ENCODE results near the gene PTPN11. TPM values are rescaled to one million over a fixed set of nuclear protein-coding genes. Genes with fewer than 3 reads are reported as not detected.
"Not testable (repeated sequence)": the region's sequence is repeated elsewhere in the genome, so short reads cannot be mapped to it uniquely, and the experiment has no call there.

The PTPN11 gene
- total RNA-seq, 1 donor from 2014 or later = 93.4 TPM

- DNase-seq = peak; percentile 32
These were observed 96.3 kb downstream of the PTPN11 start for GRCh38 chr12:112514926-112515642.

DNA sequence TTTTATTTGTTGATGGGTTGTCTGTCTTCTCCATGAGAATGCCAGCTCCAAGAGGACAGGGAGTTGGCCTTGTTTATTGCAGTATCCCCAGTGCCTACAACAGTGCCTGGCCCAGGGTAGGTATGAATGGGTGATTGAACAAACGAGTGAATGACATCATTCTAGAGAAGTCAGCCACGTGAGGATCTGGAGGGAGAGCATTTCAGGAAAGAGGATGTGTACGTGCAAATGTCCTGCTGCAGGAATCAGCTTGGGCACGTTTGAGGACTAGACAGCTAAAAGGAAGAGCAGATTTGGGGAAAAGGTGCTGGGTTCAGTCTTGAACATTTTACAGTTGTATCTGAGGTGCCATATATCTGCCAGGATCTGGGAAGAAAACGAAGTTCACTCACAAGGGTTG lies 97.1 kb downstream of the PTPN11 start:
- DNase-seq = no peak

DNA sequence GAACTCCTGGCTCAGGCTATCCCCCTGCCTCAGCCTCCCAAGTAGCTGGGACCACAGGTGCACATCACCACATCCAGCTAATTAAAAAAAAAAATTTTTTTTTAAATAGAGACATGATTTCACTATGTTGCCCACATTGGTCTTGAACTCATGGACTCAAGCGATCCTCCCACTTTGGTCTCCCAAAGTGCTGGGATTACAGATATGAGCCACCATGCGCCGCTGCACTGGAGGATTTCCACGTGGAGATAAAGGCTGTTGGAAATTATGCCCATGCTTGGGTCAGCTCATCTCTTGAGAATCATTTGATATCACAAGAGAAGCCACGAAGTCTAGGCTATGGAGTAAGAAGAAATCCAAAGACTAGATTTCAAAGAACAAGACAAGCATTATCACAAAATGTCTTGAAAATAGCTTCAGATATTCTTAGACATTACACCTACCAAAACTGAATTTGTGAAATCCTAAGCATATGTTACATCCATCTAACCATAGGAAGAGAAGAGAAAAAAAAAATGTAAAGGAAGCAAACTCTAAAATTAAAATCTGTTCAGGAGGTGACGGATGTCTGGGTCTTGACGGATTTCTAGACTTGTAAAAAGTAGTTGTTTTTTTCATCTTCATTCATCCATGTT lies 99.1 kb downstream of the PTPN11 start:
- no peak for DNase-seq

- DNase-seq = no peak
These were observed 99.6 kb downstream of the PTPN11 start for GRCh38 chr12:112518365-112518735.

DNA sequence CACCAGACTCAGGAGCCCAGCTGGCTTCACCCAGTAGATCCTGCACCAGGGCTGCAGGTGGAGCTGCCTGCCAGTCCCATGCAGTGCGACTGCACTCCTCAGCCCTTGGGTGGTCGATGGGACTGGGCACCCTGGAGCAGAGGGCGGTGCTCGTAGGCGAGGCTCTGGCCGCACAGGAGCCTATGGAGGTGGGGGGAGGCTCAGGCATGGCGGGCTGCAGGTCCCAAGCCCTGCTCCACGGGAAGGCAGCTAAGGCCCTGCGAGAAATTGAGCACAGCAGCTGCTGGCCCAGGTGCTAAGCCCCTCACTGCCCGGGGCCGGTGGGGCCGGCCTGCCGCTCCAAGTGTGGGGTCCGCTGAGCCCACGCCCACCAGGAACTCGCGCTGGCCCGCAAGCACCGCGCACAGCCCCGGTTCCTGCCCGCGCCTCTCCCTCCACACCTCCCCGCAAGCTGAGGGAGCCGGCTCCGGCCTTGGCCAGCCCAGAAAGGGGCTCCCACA lies 101.1 kb downstream of the PTPN11 start:
- not testable (repeated sequence) for DNase-seq

- no peak for DNase-seq
These were observed 105.1 kb downstream of the PTPN11 start for GRCh38 chr12:112523856-112524255.

GRCh38 chr12:112524269-112524668 lies 105.5 kb downstream of the PTPN11 start:
- no peak for DNase-seq

DNA sequence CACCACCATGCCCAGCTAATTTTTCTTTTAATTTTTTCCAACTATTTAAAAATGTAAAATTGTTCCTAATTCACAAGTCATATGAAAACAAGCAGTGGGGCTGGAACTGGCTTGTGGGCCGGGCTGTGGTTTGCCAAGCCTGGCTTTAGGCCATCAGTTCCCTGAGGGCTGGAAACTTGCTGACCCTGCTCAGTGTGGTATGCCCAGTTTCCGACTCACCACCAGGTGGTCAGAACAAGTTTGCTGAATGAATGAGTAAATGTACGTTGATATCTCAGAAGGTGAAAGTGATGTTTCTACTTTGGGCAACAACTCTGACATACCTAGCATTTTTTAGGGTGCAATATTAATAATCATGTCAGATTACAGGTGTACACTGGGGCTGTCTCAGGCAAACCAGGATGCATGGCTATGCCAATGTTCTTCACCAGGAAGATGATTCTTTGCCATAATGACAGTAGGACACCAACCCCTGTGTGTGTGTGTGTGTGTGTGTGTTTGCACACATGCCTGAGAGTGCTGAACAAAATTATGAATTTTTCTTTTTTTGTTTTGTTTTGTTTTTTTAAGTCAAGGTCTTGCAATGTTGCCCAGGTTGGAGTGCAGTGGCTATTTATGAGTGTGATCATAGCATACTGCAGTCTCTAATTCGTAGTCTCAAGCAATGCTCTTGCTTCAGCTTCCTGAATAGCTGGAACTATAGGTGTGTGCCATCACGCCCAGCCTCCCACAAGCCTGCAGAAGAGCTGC lies 106.1 kb downstream of the PTPN11 start:
- DNase-seq = no peak

- DNase-seq = no peak
These were observed 106.7 kb downstream of the PTPN11 start for GRCh38 chr12:112525426-112525809.

GRCh38 chr12:112527082-112527481 lies 108.3 kb downstream of the PTPN11 start:
- DNase-seq = no peak

- no peak for DNase-seq
These were observed 108.8 kb downstream of the PTPN11 start for GRCh38 chr12:112527501-112527900.

DNA sequence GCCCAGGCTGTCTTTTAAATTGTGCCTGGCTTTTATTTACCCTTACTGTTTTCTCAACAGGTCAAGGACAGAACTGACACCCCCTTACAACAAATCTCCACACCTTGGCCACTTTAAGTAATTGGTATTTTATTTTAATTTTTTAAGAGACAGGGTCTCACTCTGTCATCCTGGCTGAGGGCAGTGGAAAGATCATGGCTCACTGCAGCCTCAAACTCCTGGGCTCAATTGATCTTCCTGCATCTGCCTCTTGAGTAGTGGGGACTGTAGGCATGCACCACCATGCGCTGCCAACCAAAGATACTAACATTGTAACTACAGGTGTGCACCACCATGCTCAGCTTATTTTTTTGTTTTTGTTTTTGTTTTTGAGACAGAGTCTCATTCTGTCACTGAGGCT lies 109.8 kb downstream of the PTPN11 start:
- no peak for DNase-seq

GRCh38 chr12:112530941-112531340 lies 112.2 kb downstream of the PTPN11 start:
- DNase-seq = no peak

GRCh38 chr12:112532106-112532505 lies 113.4 kb downstream of the PTPN11 start:
- DNase-seq = no peak

DNA sequence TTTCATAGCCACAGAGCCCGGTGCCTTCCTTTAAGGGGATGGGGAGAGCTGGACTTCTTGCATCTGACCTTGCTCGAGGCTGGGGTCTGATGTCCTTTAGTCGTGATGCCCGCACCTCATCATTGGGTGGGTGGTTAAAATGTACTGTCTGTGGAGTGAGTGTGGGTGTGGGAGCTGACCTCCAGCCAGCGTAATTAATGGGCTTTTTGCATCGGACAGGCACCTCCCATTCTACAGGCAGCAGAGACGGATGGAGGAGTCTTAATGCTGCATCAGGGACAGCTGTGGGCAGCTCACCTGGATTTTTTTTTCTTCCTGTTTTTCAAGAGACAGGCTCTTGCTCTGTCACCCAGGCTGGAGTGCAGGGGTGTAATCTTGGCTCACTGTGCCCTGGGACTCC lies 114.8 kb downstream of the PTPN11 start:
- no peak for DNase-seq

GRCh38 chr12:112535017-112535416 lies 116.3 kb downstream of the PTPN11 start:
- DNase-seq = no peak

DNA sequence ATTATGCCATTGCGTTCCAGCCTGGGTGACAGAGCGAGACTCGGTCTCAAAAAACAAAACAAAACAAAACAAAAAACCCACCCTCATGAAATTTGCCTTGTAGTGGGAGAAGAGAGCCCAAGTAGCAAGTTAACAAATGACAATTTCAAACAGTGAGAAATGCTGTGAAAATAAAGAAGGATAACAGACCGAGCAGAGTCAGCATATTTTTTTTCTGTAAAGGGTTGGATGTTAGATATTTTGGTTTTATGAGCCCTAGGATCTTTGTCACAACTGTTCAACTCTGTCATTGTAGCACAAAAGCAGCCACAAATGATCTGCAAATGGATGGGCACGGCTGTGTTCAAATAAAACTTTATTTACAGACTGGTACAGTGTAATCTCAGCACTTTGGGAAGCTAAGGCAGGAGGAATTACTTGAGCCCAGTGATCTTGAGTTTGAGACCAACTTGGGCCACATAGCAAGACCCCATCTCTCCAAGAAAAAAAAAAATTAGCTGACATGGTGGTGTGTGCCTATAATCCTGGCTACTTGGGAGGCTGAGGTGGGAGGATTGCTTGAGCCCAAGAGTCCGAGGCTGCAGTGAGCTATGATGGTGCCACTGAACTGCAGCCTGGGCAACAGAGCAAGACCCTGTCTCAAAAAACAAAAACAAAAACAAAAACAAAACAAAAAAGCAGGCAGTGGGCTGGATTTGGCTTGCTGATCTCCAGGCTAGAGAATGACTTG lies 117.1 kb downstream of the PTPN11 start:
- DNase-seq = no peak

GRCh38 chr12:112536367-112536730 lies 117.6 kb downstream of the PTPN11 start:
- DNase-seq = no peak

DNA sequence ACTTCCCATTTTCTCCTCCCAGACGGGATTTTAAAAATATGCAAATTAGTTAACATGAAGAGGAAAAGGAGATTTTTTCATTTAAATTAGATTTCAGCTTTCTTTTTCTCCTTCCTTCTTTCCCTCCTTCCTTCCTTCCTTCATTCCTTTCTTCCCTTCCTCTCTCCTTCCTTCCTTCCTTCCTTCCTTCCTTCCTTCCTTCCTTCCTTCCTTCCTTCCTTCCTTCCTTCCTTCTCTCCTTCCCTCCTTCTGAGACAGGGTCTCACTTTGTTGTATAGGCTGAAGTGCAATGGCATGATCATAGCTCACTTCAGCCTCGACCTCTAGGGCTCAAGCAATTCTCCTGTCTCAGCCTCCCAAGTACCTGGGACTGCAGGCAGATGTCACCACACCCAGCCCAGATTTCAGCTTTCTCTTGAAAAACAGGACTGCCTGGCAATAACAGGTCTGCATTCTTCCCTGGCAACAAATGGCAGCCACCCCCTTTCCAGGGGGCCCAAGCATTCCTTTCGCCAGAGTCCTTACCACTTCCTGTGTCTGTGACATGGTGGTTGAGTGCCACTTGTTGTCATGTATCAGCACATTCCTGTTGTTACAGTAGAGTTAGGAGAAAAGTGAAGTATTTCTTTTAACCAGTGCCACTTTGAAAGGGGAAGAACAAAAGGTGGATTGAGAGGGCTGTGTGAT lies 119.1 kb downstream of the PTPN11 start:
- DNase-seq = no peak

DNA sequence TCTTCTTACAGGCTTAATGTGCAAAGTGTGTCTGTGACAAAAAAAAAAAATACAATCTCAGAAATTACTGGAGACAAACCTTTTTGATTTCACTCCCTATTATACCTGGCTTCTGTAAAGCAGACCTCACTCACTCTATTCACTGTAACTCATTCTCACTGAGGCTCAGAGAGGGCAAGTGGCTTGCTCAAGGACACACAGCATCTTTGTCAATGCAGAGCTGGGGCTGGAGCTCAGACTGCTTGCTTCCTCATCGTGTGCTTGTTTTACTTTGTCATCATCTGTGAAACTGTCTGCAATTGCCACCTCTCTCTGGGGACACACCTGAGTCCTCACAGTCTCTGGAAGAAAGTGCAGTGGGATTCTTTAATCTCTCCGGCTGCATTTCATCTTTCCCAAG lies 120.0 kb downstream of the PTPN11 start:
- no peak for DNase-seq

DNA sequence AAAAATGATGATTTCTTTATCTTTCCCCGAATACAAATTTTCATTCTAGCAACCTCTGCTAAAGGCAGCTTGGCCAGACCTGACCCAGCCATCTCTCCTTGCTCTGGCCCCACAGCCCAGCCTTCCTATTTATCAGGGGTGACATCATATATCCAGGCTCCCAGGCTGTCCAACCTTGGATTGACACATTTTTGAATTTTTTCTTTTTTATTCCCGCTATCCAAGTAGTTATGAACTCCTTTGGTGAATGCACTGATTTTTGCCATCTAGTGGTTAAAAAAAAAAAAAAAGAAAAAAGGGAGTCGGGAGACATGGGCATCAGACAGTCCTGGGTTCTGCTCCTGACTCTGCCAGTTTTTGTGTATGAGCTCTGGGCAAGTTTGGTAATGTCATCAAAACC lies 120.5 kb downstream of the PTPN11 start:
- no peak for DNase-seq

GRCh38 chr12:112540021-112540420 lies 121.3 kb downstream of the PTPN11 start:
- no peak for DNase-seq
